Transverse colon (tissue), 4 donors: ENCODE measurements around the gene ABHD16A.

Source experiments
- EP300 ChIP-seq: sonication (generic); formaldehyde crosslinking; IDR thresholded peaks from one replicate; pipeline ENCODE4 v1.6.1; 2017; ENCODE audit warnings: antibody characterized with exemption, low read depth
- POLR2A ChIP-seq: fragments of 450-650 bp; IDR thresholded peaks from one replicate; pipeline ENCODE4 v1.6.1; 2016; ENCODE audit warnings: antibody characterized with exemption, mild to moderate bottlenecking, moderate library complexity
- POLR2AphosphoS5 ChIP-seq, 3 donors: sonication (generic); formaldehyde crosslinking; IDR thresholded peaks; one replicate each; pipeline ENCODE4 v1.6.1; 2016; ENCODE audit warnings: antibody characterized with exemption in 3 of 3
- TF ChIP-seq, protein P1 (sequence below), 5 experiments: fragments of 200-600 bp in 3 of 5; fragments of 450-650 bp in 2 of 5; sonication (generic) in 3 of 5; IDR thresholded peaks; 1 replicate in 2 of 5; 2 replicates in 3 of 5; pipeline ENCODE4 v1.5.1; 2016 to 2017; ENCODE audit warnings: antibody characterized with exemption in 5 of 5, inconsistent platforms in 3 of 5, mild to moderate bottlenecking in 2 of 5, moderate library complexity in 1 of 5

DNA sequence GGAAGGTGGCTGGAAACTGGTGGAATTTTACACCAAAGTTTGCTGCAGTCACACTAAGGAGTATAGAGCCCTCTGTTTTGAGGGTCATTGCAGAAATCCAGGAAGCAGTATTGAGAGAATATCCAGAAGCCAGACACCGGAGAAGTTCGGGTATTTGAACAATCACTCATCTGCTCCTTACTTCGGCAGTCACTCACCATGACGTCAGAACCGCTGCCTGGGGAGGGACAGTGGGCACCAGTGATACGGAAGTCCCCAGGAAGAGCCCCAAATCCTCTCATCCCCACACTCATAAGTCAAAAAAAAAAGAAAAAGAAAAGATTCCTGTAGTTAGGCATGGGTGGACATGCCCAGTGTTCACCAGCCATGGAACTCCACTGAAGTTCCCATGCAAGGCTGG lies 26.2 kb downstream of the ABHD16A start:
- TF ChIP-seq, protein P1, sequence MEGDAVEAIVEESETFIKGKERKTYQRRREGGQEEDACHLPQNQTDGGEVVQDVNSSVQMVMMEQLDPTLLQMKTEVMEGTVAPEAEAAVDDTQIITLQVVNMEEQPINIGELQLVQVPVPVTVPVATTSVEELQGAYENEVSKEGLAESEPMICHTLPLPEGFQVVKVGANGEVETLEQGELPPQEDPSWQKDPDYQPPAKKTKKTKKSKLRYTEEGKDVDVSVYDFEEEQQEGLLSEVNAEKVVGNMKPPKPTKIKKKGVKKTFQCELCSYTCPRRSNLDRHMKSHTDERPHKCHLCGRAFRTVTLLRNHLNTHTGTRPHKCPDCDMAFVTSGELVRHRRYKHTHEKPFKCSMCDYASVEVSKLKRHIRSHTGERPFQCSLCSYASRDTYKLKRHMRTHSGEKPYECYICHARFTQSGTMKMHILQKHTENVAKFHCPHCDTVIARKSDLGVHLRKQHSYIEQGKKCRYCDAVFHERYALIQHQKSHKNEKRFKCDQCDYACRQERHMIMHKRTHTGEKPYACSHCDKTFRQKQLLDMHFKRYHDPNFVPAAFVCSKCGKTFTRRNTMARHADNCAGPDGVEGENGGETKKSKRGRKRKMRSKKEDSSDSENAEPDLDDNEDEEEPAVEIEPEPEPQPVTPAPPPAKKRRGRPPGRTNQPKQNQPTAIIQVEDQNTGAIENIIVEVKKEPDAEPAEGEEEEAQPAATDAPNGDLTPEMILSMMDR (IDR thresholded peaks at IDR 0.05): no peak
- TF ChIP-seq EP300: no peak
- no peak for TF ChIP-seq POLR2A
- TF ChIP-seq POLR2AphosphoS5 (IDR thresholded peaks at IDR 0.05): no peak
